Keratinocyte (primary cell): ENCODE data around the gene SLC2A5. TPM values are rescaled to one million over a fixed set of nuclear protein-coding genes. Genes with fewer than 3 reads are reported as not detected.
A peak's percentile ranks its signal among the peaks of the same experiment; 100 is the strongest.

ENCODE experiments used
- DNase-seq: peaks from one replicate; pipeline ENCODE4 v3.0.0-alpha.2; 2011; ENCODE audit warnings: low read depth, missing footprints, low spot score
- FAIRE-seq: peaks from 2 replicates; lab custom pipeline; 2011; peaks lifted over from hg19 to GRCh38; lab: Jason Lieb, UNC
- H2AFZ ChIP-seq: 2 replicates; pipeline ENCODE4 v1.6.0; 2012; ENCODE audit warnings: low read length, control low read depth, inconsistent platforms; ENCODE audit not compliant: control insufficient read depth
- H3K27ac ChIP-seq: 2 replicates; pipeline ENCODE4 v1.5.1; 2011; ENCODE audit warnings: low read length; ENCODE audit not compliant: control insufficient read depth, insufficient read depth
- H3K27me3 ChIP-seq: 3 replicates; pipeline ENCODE4 v1.6.0; 2011; ENCODE audit warnings: low read length; ENCODE audit not compliant: control insufficient read depth, insufficient read depth; ENCODE audit errors: extremely low read depth
- H3K36me3 ChIP-seq, 2 experiments: 2 replicates in 1 of 2; 3 replicates in 1 of 2; pipeline ENCODE4 v1.5.1; 2011; ENCODE audit warnings: low read length in 2 of 2, mild to moderate bottlenecking in 1 of 2; ENCODE audit not compliant: control insufficient read depth in 2 of 2, insufficient read depth in 2 of 2; ENCODE audit errors: extremely low read depth in 1 of 2
- H3K4me1 ChIP-seq: 3 replicates; pipeline ENCODE4 v1.5.1; 2011; ENCODE audit warnings: low read length; ENCODE audit not compliant: control insufficient read depth, insufficient read depth; ENCODE audit errors: extremely low read depth
- H3K4me2 ChIP-seq: 3 replicates; pipeline ENCODE4 v1.6.0; 2011; ENCODE audit warnings: low read depth, low read length; ENCODE audit not compliant: control insufficient read depth, insufficient read depth; ENCODE audit errors: extremely low read depth
- H3K4me3 ChIP-seq, 3 experiments: fragments of 200-600 bp in 1 of 3; sonication (generic) in 1 of 3; 2 replicates in 2 of 3; 3 replicates in 1 of 3; pipeline ENCODE4 v1.5.1; 2011 to 2016; ENCODE audit warnings: low read length in 3 of 3, mild to moderate bottlenecking in 3 of 3, control low read depth in 2 of 3, inconsistent platforms in 1 of 3, low read depth in 1 of 3, mixed read lengths in 1 of 3, mixed run types in 1 of 3, moderate library complexity in 1 of 3; ENCODE audit not compliant: control insufficient read depth in 2 of 3, insufficient read depth in 2 of 3; ENCODE audit errors: extremely low read depth in 1 of 3
- H3K79me2 ChIP-seq: 2 replicates; pipeline ENCODE4 v1.6.0; 2012; ENCODE audit warnings: low read length; ENCODE audit not compliant: control insufficient read depth, insufficient read depth
- H3K9ac ChIP-seq: 3 replicates; pipeline ENCODE4 v1.6.0; 2011; ENCODE audit warnings: low read length; ENCODE audit not compliant: control insufficient read depth, insufficient read depth; ENCODE audit errors: extremely low read depth
- H3K9me1 ChIP-seq: 3 replicates; pipeline ENCODE4 v1.6.0; 2011; ENCODE audit warnings: low read length; ENCODE audit not compliant: control insufficient read depth, insufficient read depth; ENCODE audit errors: extremely low read depth
- H3K9me3 ChIP-seq: 2 replicates; pipeline ENCODE4 v1.5.1; 2012; ENCODE audit warnings: low read depth, low read length; ENCODE audit not compliant: control insufficient read depth
- H4K20me1 ChIP-seq: 3 replicates; pipeline ENCODE4 v1.6.0; 2011; ENCODE audit warnings: low read length; ENCODE audit not compliant: control insufficient read depth, insufficient read depth; ENCODE audit errors: extremely low read depth
- EZH2 ChIP-seq: IDR thresholded peaks from one replicate; pipeline ENCODE4 v1.6.1; 2012; ENCODE audit warnings: inconsistent platforms, mild to moderate bottlenecking, low read length, moderate library complexity
- dilution Hi-C: fragments of 300-500 bp; cut with MboI; formaldehyde crosslinking; loops from one replicate; pipeline ENCODE4 v1.7.0; 2020; ENCODE audit warnings: low sequenced_read_pairs; ENCODE audit not compliant: extremely low pct_ligation_motif_present
- polyA plus RNA-seq, 5 experiments: library from polyadenylated mRNA; depleted of rRNA in 3 of 5; stranded (reverse) in 3 of 5; stranded (forward) in 1 of 5; unstranded in 1 of 5; fragments of >200 nt; gene quantifications; 1 replicate in 1 of 5; 2 replicates in 3 of 5; 3 replicates in 1 of 5; pipeline versions ENCODE4 v1.2.1 to v1.2.3, GENCODE V29; 2011 to 2012; ENCODE audit warnings: missing spikeins in 2 of 5, low read depth in 1 of 5, low replicate concordance in 1 of 5
- TF ChIP-seq, protein P1 (sequence below), 3 experiments: IDR thresholded peaks in 1 of 3; conservative IDR thresholded peaks in 1 of 3; optimal IDR thresholded peaks in 1 of 3; 2 replicates in 2 of 3; 3 replicates in 1 of 3; pipeline versions ENCODE3 to v1.5.1; 2011; ENCODE audit warnings: low read length in 3 of 3, mild to moderate bottlenecking in 3 of 3, moderate library complexity in 2 of 3, control low read depth in 1 of 3, inconsistent platforms in 1 of 3; ENCODE audit not compliant: insufficient read depth in 2 of 3; ENCODE audit errors: extremely low read depth in 1 of 3

The SLC2A5 gene
- polyA plus RNA-seq, 1 donor (not counting 4 experiments of a cell fraction or from before 2014, with no cell fraction given) = 0.77 TPM

DNA sequence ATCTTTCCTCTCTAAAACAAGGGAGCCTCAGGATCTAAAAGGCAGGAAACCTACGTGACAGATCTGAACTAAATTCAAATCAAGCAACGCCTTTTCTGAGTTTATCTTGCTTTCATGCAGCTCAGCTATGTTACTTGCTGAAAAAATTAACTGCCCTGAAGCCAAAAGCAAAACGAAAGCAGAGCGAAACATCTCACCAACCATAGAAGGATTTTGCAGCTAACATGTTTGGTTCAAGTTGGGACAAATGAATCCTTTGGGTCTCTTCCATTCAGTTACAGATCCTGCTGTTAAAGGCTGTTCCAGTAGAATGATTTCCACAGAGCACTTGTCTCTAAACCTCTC is 482 bp downstream of the SLC2A5 start:
- Histone ChIP-seq H3K4me3 (peak overlapping the region in 1 of 3 experiments; percentile 1), H3K27me3 (no peaks in the 10 kb centered on the region), H3K9me1 (no peaks in the 10 kb centered on the region), H3K9me3 (no peaks in the 10 kb centered on the region), H3K9ac (no peak overlapping the region), H3K79me2 (no peaks in the 10 kb centered on the region), H3K36me3 (no peaks in the 10 kb centered on the region), H3K27ac (no peak overlapping the region), H3K4me1 (peaks cover 16% of the 10 kb centered on the region), H4K20me1 (no peaks in the 10 kb centered on the region), H3K4me2 (peak overlapping the region; percentile 42), H2AFZ (peak overlapping the region; percentile 7)
- dilution Hi-C loops = no loop called here
- TF ChIP-seq, protein P1, sequence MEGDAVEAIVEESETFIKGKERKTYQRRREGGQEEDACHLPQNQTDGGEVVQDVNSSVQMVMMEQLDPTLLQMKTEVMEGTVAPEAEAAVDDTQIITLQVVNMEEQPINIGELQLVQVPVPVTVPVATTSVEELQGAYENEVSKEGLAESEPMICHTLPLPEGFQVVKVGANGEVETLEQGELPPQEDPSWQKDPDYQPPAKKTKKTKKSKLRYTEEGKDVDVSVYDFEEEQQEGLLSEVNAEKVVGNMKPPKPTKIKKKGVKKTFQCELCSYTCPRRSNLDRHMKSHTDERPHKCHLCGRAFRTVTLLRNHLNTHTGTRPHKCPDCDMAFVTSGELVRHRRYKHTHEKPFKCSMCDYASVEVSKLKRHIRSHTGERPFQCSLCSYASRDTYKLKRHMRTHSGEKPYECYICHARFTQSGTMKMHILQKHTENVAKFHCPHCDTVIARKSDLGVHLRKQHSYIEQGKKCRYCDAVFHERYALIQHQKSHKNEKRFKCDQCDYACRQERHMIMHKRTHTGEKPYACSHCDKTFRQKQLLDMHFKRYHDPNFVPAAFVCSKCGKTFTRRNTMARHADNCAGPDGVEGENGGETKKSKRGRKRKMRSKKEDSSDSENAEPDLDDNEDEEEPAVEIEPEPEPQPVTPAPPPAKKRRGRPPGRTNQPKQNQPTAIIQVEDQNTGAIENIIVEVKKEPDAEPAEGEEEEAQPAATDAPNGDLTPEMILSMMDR (optimal IDR thresholded peaks at IDR 0.05 in 1 of 3, IDR thresholded peaks at IDR 0.05 in 1 of 3, conservative IDR thresholded peaks at IDR 0.05 in 1 of 3; ENCODE audit: extremely low read depth in 1 of 3, insufficient read depth in 2 of 3, low read length in 3 of 3) = no peak
- no peak for TF ChIP-seq EZH2
- no peak for DNase-seq
- peak; percentile 89 for FAIRE-seq

DNA sequence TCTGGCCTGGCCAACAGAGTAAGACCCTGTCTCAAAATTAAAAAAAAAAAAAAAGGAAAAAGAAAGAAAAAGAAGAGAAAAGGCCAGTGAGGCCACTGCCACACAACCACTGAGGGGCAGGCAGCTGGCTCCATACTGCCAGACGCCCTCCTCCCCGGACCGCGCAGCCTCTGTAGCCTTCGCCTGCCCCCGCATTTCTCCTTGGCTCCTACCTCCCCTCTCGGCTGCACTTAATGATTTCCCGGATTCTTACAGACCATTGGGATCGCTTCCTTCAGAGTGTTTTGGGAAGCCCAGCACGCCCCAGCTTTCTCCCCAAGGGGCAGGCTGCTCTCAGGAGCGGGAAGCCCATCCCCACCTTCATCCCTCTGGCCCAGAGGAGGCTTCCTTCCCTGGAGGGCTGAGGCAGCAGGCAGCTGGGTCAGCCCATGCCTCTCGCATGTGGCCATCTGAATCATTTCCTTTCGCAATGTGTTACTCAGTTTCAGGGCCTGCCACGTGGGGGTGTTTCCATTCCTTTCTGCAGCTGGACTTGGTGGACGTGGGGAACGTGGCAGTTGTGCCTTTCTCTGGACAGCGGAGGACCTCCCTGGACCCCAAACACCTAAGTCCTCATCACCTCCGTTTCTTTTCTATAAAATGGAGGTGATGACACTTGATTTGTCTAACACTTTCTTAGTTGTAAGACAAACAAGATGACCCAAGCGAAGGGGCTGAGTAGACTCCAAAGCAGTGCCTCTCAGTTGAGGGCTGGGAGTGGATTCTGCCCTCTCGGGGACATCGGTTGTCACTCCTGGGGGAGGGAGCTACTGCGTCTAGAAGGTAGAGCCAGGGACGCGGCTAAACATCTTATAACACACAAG is 2.3 kb downstream of the SLC2A5 start:
- dilution Hi-C loops = no loop called here
- no peaks in the 10 kb centered on the region for H3K79me2 ChIP-seq
- H3K4me1 ChIP-seq = peaks cover 16% of the 10 kb centered on the region
- no peaks in the 10 kb centered on the region for H3K9me1 ChIP-seq
- H4K20me1 ChIP-seq = no peaks in the 10 kb centered on the region
- H3K27ac ChIP-seq = no peak overlapping the region
- DNase-seq (no peak), FAIRE-seq (no peak)
- H2AFZ ChIP-seq = no peak overlapping the region
- no peak overlapping the region for H3K4me2 ChIP-seq
- H3K27me3 ChIP-seq = no peaks in the 10 kb centered on the region
- H3K9me3 ChIP-seq = no peaks in the 10 kb centered on the region
- H3K36me3 ChIP-seq = no peaks in the 10 kb centered on the region
- H3K9ac ChIP-seq = no peak overlapping the region
- no peak overlapping the region for H3K4me3 ChIP-seq
- TF ChIP-seq, protein P1 (optimal IDR thresholded peaks at IDR 0.05 in 1 of 3, IDR thresholded peaks at IDR 0.05 in 1 of 3, conservative IDR thresholded peaks at IDR 0.05 in 1 of 3; ENCODE audit: extremely low read depth in 1 of 3, insufficient read depth in 2 of 3, low read length in 3 of 3) = peak in 1 of 3 experiments; percentile 40
- TF ChIP-seq EZH2 = no peak
